ENCODE data around the gene SNAP91. TPM values are rescaled to one million over a fixed set of nuclear protein-coding genes. Genes with fewer than 3 reads are reported as not detected.
"Not testable (repeated sequence)": the region's sequence is repeated elsewhere in the genome, so short reads cannot be mapped to it uniquely, and the experiment has no call there.

SNAP91 gene
- total RNA-seq, 1 donor from 2014 or later: 0.27 TPM

DNA sequence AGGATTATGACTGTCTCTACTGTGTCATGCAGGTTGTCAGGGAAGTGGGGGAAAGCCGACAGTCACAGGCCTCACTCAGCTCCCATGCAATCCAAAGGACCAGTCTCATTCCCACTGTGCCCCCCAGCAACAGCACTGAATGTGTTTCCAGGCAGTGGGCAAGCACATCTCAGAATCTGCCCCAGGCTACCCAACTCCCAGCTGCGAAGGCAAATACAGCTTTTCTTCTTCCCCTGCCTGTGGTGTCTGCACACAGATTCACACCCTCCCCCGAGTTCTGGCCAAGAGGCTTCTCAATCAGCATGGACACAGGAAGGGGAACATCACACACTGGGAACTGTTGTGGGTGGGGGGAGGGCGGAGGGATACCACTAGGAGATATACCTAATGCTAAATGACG lies 75.3 kb downstream of the SNAP91 start:
- H3K27ac Mint-ChIP-seq (ENCODE audit: unreplicated experiment): no peak overlapping the region
- H3K9me3 Mint-ChIP-seq (ENCODE audit: unreplicated experiment): no peaks in the 10 kb centered on the region
- Histone ChIP-seq H3K4me1 (ENCODE audit: insufficient read depth, low read length) (no peaks in the 10 kb centered on the region), H3K4me3 (ENCODE audit: insufficient read depth, low read depth, low read length) (no peak overlapping the region), H3K9me3 (ENCODE audit: insufficient read depth, low read depth, low read length) (no peaks in the 10 kb centered on the region), H3K9ac (ENCODE audit: low read length) (no peak overlapping the region), H3K4me2 (ENCODE audit: low read length) (no peak overlapping the region), H4K20me1 (ENCODE audit: insufficient read depth, low read length) (no peaks in the 10 kb centered on the region), H3K27me3 (ENCODE audit: insufficient read depth, low read length) (no peaks in the 10 kb centered on the region), H3K27ac (ENCODE audit: low read depth, low read length) (no peak overlapping the region), H3K79me2 (ENCODE audit: insufficient read depth, low read length) (no peaks in the 10 kb centered on the region), H3K36me3 (ENCODE audit: insufficient read depth, low read length) (no peaks in the 10 kb centered on the region), H2AFZ (ENCODE audit: low read depth, low read length) (no peak overlapping the region)
- no peak overlapping the region for H3K4me3 Mint-ChIP-seq (ENCODE audit: unreplicated experiment)
- peaks cover 5% of the 10 kb centered on the region for H3K27me3 Mint-ChIP-seq (ENCODE audit: low read depth, unreplicated experiment)
- H3K36me3 Mint-ChIP-seq (ENCODE audit: low read depth, unreplicated experiment): no peaks in the 10 kb centered on the region
- H3K4me1 Mint-ChIP-seq (ENCODE audit: low read depth, unreplicated experiment): peaks cover 9% of the 10 kb centered on the region
- TF ChIP-seq CTCF (IDR thresholded peaks at IDR 0.05; ENCODE audit: insufficient read depth, low read depth, low read length): no peak
- TF ChIP-seq EZH2 (IDR thresholded peaks at IDR 0.05; ENCODE audit: insufficient read depth, low read length): no peak
- DNase-seq (ENCODE audit: low read depth) (no peak), FAIRE-seq (no peak)

DNA sequence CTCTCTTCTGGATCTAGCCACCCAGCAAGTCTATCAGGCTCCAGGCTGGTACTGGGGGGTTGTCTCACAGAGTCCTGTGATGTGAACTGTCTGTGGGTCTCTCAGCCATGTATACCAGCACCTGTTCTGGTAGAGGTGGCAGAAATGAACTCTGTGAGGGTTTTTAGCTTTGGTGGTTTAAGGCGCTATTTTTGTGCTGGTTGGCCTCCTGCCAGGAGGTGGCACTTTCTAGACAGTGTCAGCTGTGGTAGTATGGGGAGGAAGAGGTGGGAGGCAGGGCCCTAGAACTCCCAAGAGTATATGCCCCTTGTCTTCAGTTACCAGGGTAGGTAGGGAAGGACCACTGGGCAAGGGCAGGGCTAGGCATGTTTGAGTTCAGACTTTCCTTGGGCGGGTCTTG lies 75.8 kb downstream of the SNAP91 start:
- no peak overlapping the region for H3K4me3 Mint-ChIP-seq (ENCODE audit: unreplicated experiment)
- FAIRE-seq (no peak), DNase-seq (ENCODE audit: low read depth) (no peak)
- no peaks in the 10 kb centered on the region for H3K36me3 Mint-ChIP-seq (ENCODE audit: low read depth, unreplicated experiment)
- H2AFZ ChIP-seq (ENCODE audit: low read depth, low read length): no peak overlapping the region
- H3K4me2 ChIP-seq (ENCODE audit: low read length): no peak overlapping the region
- no peaks in the 10 kb centered on the region for H3K79me2 ChIP-seq (ENCODE audit: insufficient read depth, low read length)
- no peaks in the 10 kb centered on the region for H4K20me1 ChIP-seq (ENCODE audit: insufficient read depth, low read length)
- no peak for TF ChIP-seq CTCF (IDR thresholded peaks at IDR 0.05; ENCODE audit: insufficient read depth, low read depth, low read length)
- no peak for TF ChIP-seq EZH2 (IDR thresholded peaks at IDR 0.05; ENCODE audit: insufficient read depth, low read length)
- H3K9ac ChIP-seq (ENCODE audit: low read length): no peak overlapping the region
- no peaks in the 10 kb centered on the region for H3K27me3 ChIP-seq (ENCODE audit: insufficient read depth, low read length)
- no peak overlapping the region for H3K27ac Mint-ChIP-seq (ENCODE audit: unreplicated experiment)
- H3K36me3 ChIP-seq (ENCODE audit: insufficient read depth, low read length): no peaks in the 10 kb centered on the region
- H3K9me3 Mint-ChIP-seq (ENCODE audit: unreplicated experiment): no peaks in the 10 kb centered on the region
- H3K4me1 Mint-ChIP-seq (ENCODE audit: low read depth, unreplicated experiment): peaks cover 9% of the 10 kb centered on the region
- no peak overlapping the region for H3K4me3 ChIP-seq (ENCODE audit: insufficient read depth, low read depth, low read length)
- peaks cover 5% of the 10 kb centered on the region for H3K27me3 Mint-ChIP-seq (ENCODE audit: low read depth, unreplicated experiment)
- no peaks in the 10 kb centered on the region for H3K9me3 ChIP-seq (ENCODE audit: insufficient read depth, low read depth, low read length)
- no peaks in the 10 kb centered on the region for H3K4me1 ChIP-seq (ENCODE audit: insufficient read depth, low read length)
- no peak overlapping the region for H3K27ac ChIP-seq (ENCODE audit: low read depth, low read length)

- not testable (repeated sequence) for H3K27ac Mint-ChIP-seq (ENCODE audit: unreplicated experiment); H3K9ac ChIP-seq (ENCODE audit: low read length); H3K36me3 ChIP-seq (ENCODE audit: insufficient read depth, low read length); H3K79me2 ChIP-seq (ENCODE audit: insufficient read depth, low read length); H2AFZ ChIP-seq (ENCODE audit: low read depth, low read length); H3K27me3 Mint-ChIP-seq (ENCODE audit: low read depth, unreplicated experiment); H3K36me3 Mint-ChIP-seq (ENCODE audit: low read depth, unreplicated experiment); H3K9me3 Mint-ChIP-seq (ENCODE audit: unreplicated experiment); H3K4me3 Mint-ChIP-seq (ENCODE audit: unreplicated experiment); H3K4me1 ChIP-seq (ENCODE audit: insufficient read depth, low read length); DNase-seq (ENCODE audit: low read depth); H3K9me3 ChIP-seq (ENCODE audit: insufficient read depth, low read depth, low read length); H3K4me3 ChIP-seq (ENCODE audit: insufficient read depth, low read depth, low read length); H3K27me3 ChIP-seq (ENCODE audit: insufficient read depth, low read length); FAIRE-seq; H3K4me1 Mint-ChIP-seq (ENCODE audit: low read depth, unreplicated experiment); H3K4me2 ChIP-seq (ENCODE audit: low read length); H3K27ac ChIP-seq (ENCODE audit: low read depth, low read length); H4K20me1 ChIP-seq (ENCODE audit: insufficient read depth, low read length)
These were observed 79.0 kb downstream of the SNAP91 start for GRCh38 chr6:83629908-83630307.
